ENCODE measurements around the gene SIVA1.

SIVA1 gene

DNA sequence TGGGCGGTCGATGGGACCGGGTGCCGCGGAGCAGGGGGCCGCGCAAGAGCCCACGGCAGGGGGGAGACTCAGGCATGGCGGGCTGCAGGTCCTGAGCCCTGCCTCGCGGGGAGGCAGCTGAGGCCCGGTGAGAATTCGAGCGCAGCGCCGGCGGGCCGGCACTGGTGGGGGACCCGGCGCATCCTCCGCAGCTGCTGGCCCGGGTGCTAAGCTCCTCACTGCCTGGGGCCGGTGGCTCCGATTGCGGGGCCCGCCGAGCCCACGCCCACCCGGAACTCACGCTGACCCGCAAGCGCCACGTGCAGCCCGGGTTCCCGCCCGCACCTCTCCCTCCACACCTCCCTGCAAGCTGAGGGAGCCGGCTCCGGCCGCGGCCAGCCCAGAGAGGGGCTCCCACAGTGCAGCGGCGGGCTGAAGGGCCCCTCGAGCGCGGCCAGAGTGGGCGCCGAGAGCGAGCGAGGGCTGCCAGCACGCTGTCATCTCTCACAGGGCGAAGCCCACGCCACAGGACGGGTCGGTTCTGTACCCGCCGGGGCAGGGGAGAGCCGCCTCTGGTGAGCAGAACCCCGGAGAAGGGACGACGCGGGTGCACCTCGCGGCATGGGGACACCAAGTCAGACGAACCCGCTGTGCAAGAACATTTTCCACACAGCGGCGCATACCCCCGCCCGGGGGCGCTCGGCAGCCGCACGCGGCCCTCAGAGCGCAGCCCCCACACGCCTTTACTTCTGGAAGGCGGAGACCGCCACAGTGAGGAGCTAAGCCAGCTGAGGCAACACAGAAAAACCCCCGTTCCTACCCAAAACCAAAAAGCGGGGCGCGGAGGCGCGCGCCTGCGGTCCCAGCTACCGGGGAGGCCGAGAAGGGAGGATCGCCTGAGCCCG, 1.2 kb upstream of the SIVA1 start:
- DNase-seq, result no peak

DNA sequence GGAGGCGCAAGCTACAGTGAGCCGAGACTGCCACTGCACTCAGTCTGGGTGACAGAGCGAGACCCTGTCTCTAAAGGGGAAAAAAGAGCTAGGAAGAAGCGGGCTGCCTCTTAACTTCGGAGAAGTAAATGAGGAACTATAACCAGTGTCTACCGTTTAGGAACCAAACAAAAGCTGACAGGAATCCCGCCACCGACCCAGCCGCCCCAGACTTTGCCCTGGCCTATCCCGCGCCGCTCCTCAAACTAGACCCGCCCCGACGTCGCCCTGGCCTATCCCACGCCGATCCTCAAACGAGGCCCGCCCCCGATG, 568 bp upstream of the SIVA1 start:
- no peak for DNase-seq

DNA sequence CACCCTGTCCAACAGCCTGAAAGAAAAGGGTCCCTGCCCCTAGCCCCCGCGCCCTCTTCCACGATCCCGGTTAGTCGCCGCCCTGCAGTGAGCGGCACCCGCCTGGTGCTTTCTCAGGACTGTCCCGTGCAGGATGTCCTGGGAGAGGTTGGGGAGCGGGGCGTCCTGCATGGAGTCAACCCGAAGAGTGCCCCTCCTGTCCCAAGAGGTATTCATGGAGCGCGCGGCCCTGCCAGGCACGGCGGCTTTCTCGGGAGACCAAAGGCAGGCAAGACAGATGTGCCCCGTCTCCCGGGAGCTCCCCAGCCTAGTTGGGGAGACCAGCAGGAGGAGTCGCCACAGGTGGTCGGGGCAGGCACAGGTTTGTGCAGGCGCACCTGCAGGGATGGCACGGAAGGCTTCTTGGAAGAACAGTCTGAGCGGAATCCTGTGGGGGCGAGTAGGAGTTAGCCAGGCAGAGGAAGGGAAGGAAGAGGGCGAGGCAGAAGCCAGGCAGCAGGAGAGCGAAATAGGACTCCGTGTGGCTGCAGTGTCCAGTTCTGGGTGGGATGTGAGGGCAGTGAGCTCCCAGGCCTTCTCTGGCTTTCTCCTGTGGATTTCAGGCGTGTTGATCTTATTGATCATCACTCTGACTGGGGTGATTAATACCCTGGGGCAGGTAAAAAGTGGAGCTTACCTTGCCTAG, 723 bp downstream of the SIVA1 start:
- DNase-seq, result no peak

DNA sequence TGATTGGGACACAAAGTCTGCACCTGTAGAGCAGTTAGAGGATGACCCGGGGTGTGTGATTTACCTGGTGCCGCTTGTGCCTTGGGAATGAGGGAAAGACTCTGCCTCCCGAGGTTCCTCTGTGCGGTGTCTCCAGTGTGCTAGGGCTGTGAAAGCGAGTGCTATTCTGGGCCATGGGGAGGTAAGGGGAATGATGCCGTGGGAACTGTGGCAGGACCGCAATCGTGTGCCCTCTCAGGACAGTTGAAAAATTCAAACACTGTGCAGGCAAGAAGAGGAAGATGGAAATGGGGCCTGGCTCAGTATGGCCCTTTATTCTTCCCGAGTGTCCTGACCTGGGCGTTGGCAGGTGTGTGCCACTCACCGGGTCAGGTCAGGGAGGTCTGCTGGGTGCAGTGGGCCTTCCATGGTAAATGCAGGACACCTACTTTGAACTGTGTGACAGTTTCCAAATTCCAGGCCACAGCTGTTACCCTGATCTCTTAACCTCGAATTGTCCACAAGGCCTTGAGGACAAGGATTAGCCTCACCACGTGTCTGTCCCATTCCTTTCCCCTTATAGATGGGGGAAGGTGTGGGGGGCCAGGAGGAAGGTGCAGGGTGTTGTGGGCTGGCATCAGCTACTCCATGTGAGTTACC, 1.4 kb downstream of the SIVA1 start:
- DNase-seq, result no peak

DNA sequence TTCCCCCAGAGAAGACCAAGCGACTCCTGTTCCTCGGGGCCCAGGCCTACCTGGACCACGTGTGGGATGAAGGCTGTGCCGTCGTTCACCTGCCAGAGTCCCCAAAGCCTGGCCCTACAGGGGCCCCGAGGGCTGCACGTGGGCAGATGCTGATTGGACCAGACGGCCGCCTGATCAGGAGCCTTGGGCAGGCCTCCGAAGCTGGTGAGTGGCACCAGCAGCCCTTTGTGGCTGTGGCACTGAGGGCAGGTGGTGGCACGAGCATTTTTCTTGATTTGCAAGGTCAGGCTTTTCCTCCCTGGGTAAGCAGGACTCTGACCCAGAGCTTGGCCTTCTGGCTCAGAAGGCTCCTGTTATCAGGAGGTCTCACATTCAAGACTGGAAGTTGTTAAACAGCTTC, 2.7 kb downstream of the SIVA1 start:
- DNase-seq, result no peak

DNA sequence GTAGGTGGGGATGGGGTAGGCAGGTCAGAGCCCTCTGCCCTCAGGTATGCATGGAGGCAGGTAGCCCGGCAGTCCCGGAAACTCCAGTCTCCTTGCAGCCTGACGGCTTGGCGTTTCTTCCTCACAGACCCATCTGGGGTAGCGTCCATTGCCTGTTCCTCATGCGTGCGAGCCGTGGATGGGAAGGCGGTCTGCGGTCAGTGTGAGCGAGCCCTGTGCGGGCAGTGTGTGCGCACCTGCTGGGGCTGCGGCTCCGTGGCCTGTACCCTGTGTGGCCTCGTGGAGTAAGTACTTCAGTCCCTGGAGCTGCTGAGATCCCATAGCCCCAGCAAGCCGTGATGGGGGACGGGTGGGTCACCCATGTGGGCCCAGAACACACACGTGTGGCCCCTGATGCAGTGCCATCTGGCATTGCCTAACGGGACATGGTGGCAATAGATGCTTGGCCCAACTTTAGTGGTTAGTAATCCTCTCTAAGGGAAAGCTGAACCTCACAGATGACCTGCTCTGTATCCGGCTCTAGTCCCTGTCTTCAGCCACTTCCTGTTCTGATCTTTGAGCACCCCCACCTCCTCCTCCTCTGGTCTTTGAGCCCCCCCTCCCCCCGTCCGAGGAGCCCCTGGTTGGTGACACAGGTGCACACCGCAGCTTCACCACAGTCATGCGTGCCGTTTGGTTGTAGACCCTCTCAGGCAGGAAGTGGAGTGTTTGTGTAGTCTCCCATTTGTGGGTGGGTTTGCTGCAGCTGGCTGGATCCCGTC, 3.7 kb downstream of the SIVA1 start:
- DNase-seq, result no peak

DNA sequence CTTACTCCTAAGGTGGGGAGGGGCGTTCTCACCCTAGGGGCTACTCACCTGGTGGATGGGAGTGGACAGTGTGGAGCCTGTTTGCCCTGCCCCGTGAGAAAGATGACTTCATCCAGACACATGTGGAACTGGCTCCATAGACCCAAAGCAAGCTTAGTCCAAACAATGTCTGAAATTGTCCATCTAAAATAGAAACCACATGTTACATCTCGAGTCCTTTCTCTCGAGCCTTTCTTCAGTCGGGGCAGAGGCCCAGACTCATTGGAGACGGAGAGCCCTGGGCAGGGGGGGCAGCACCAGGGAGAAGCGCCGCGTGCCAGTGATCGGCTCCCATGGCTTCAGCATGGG, 4.3 kb downstream of the SIVA1 start:
- no peak for DNase-seq

DNA sequence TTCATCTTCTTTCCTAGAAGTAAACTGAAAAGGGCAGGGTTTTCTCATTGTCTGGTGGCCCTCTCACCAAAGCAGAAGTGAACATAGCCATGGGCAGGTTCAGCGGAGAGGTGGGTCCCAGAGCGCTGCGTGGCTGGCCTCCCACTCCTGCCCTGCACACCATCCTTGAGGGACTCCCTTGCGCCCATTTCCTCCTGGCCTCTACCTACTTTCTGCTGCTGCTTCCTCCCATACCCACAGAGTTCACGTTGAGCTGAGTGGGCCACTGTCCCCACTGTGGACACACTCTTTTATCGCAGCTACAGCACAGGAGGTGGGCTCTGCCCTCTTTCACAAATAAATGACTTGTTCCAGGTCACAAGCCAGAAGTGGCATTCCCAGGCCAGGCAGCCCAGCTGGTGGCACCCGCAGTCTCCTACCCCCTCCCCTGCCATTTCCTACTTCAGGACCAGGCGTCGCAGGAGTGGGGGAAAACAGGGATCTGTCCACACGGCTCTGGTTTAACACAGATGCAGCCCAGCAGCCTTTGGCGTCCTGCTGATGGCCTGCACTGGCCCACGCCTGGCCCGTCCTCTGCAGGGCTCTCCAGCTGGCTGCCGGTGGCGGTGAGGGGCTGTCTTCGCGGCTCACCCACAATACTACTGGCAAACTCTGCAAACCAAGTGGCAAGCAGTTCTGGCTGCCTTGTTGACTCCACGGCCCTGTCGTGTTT, 4.9 kb downstream of the SIVA1 start:
- no peak for DNase-seq

DNA sequence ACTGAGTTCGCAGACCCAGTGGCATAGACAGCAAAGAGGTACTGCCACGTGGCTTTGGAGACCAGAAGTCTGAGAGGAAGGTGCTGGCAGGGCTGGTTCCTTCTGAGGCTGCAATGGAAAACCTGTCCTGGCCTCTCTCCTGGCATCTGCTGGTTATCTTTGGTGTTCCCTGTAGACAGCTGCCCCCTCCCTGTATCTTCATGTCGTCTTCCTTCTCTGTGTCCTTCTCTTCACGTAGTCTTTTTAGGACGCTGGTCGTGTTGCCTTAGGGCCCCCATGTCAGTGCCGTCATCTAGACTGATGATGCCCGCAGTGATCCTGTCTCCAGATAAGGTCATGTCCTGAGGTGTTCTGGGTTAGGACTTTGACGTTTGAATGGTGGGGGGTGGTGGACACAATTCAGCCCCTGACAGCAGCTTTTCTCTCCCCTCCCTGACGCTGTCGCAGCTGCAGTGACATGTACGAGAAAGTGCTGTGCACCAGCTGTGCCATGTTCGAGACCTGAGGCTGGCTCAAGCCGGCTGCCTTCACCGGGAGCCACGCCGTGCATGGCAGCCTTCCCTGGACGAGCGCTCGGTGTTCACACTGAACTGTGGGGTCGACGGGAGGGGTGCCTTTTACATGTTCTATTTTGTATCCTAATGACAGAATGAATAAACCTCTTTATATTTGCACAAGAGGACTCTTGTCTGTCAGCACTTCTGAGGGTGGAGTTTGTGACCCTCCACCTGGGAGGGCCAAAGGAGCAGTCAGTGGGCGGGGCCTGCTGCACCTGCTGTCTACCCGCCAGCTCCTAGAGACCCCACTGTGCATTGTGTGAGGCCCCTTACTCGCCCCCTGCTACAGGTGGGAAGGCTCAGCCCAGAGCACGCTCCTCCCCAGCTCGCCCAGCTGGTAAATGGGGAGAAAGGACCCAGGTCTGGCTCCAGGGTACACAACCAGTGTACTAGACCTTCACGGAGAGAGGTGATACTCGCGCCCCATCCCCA, 6.3 kb downstream of the SIVA1 start:
- DNase-seq, result no peak

DNA sequence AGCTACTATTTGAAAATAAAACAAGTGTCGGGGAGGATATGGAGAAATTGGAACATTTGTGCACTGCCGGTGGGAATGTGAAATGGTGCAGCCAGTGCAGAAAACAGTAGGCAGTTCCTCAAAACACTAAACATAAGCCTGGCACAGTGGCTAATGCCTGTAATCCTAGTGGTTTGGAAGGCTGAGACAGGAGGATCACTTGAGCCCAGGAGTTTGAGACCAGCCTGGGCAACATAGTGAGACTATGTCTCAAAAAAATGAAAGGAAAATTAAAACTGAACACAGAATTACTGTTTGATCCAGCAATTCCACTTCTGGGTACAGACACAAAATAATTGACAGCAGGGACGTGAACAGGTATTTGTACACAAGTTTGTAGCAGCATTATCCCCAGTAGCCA, 12.6 kb downstream of the SIVA1 start:
- DNase-seq, result no peak

DNA sequence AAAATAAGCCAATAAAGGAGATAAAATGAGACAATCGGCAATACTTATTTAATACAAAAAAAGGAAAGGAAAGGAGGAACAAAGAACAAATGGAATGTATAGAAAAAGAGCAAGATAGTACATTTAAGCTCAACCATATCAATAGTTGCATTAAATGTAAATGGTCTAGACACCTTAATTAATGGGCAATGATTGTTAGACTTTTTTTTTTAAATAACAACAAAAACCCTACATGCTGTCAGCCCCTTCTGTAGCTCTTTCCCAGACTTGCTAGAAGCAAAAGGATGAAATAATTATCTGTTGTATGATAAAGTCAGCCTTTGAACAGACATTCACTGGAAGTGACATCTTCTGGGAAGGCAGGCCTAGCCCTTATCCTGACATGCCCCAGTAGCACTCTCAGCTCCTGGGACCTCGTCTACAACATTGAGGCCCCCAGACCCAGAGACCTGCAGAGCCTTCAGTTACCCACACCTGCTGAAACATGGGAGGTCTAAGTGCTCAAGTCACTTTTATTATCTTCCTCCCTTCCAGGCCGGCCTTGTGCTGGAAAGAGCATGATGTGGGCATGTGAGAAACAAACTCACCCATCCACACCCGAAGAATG, 13.4 kb downstream of the SIVA1 start:
- no peak for DNase-seq

DNA sequence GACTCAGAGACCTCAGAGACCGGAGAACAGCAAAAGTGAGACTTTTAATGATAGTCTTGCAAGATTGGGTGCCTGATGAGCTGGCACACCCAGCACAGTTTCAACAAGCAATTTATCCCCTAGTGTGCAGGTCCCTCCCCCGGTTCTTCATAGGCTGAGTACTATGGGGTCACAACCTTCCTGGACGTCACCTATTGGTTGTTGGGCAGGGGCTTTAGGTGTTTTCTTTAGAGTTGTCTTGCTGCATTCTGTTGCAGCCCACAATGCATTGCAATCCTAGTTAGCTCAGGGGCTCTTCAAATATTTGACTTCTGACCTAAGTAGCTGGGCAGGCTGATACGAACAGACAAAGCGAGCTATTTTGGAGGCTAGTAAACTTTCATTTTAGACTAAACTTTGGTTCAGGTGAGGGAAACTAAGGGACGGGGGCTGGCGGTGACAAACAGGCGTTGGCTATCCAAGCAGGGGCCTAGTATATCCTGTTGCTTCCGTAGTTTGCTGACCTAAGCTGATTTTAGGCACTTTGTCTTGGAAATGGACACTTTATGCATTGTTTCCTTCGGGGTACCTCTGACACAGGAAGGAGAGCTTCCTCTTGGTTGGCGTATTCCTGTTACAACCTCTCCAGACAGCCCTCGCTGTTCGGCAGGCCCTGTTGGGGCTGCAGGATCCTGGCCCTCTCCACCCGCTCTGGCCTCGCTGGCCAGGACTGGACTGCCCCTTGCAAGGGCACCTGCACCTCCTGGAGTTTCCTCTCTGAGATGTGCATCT, 14.1 kb downstream of the SIVA1 start:
- DNase-seq, result no peak

DNA sequence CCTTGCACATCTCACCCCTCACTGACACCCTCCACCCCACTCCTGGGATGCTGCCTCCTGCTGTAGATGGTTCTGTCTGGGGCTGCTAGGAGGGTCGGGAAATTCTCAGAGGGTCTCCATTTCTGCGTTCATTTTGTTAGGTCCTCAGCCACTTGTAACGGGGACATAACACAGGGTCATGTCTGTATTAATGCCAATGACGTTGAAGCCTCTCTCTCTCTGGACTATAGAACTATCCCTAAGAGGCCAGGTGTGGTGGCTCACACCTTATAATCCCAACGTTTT, 14.6 kb downstream of the SIVA1 start:
- DNase-seq, result no peak

DNA sequence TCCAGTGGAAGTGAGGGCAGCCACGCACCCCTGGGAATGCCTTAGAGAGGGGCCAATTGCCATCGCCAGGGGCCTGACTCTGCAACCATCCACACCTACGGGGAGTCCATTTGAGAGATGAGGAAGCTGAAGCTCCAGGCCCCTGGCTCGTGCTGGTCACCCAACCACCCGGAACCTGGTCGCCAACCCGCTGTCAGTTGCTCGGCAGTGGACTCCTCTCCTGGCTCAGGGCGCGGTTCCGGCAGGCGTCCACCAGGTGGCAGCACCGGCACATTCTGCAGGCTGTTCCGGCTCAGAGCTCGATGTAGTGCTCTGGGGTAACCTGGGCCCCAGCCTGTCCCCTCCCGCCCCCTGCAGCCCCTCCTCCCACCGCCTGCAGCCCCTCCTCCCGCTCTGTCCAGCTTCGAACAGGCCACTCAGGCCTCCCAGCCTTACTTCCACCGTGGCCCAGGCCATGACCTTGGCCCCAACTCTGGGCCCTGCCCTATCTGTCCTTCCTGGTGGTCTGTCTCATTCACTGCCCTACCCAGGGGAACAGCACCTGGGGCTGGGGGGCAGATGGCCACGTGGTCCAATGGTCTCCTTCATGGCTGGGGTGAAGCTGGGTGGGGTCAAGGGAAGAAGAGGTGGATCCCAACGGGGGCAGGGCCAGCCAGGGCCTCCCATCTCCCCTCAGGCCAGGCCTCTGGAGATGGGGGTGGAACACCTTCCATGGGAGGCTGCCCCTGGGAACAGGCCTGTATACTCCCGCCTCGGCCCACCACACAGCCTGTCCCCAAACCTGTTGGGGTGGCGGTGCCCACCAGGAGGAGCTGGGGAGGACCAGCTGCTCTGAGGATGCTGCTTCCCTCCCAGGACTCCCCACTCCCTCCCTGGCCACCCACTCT, 15.7 kb downstream of the SIVA1 start:
- DNase-seq, result peak; percentile 81

DNA sequence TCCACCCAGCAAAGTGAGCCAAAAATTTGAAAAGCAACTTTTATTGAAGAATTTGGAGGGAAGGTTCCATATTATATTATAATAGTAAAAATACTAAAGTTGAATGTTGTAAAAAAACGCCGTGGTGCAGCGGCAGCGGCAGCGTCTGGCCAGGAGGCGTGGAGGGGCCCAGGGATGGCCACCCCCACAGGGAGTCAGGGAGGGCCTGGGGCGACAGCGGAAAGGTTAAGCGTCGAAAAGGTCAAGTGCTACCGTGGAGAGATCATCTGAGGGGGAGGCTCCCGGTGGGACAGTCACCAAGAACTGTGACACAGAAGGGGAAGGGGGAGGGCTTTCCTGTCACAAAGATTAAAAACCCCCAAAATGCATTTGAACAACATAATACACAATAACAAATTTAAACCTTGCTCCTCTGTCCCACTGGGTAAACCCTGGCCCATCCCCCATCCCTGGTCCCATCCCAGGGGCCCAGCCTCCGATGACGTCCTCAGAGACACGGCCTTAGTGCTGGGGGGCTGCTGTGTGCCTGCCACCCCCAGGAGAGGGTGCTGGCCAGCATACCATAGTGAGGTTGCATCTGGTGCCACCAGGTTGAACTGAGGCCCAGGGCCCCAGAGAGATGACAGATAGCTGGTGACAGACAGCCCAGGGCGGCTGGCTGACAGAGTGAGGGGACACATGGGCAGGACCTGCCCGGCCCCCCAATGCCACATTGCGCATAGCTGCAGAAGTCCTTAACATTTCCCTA, 16.6 kb downstream of the SIVA1 start:
- no peak for DNase-seq

DNA sequence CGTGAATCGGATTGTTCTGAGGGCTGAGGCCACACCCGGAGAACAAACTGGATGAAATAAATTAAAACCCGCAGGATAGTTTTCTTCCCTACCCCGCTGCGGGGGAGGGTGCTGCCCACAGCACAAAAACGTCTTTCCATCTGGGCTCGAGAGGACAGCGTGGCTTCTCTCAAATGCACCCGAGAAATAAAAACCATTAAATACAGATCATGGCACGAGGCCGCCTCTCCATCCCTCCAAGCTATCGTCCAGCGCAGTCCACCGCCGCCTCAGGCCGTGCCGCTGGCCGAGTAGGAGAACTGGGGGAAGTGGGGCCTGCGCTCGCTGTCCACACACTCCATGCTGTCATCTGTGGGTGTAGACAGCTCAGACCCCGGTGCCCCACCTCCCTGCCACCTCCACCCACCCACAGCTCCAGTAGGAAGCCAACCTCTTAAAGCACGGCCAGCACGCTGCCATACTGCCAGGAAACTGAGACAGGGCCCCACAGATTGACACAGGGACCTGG, 17.2 kb downstream of the SIVA1 start:
- DNase-seq, result no peak

DNA sequence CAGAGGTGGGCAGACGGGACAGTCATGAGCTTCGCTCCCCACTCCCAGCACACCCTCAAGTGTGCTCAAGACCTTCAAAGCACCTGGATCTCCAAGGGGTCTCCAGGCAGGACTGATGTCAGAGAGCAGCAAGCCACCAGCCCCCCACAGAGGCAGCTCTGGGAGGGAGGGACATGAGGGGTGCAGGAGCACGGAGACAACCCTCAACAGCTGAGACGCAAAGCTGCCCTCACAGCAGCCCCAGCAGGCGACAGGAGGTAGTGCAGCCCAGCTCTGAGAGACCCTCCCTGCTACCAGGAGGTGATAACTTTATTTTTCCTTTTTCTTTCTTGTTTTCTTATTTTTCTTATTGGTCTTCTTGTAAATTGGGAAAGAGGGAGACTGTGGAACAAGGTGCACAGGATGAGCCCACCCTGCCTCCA, 17.9 kb downstream of the SIVA1 start:
- DNase-seq, result no peak

DNA sequence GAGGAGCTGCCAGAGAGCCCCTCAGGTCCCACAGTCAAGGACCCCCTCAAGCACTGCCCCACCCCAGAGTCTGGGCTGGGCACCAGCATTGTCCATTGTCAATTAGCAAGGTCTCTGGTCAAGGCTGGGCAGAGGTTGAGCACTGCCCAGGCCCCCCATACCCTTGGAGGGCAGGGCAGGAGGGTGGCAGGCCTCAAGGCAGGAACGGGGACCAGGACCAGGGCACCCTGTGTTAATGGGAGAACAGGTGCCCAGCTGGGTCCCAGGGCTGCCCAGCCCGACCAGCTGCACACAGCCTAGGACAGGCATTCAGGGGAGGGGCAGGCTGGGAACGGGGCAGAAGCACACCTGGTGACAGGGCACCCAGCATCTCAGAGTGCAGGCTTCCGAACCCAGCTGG, 18.4 kb downstream of the SIVA1 start:
- DNase-seq, result no peak

Measured in EL (cell line).